Fibroblast of peridontal ligament (primary cell): ENCODE results near the gene CCDC196.
"Not testable (repeated sequence)": the region's sequence is repeated elsewhere in the genome, so short reads cannot be mapped to it uniquely, and the experiment has no call there.

Source experiments
- DNase-seq: peaks from one replicate; pipeline ENCODE4 v3.0.0-alpha.2; 2010; ENCODE audit errors: extremely low read depth

CCDC196 gene

GRCh38 chr14:66495218-66496098, 9.3 kb downstream of the CCDC196 start:
- peak; percentile 82 for DNase-seq

GRCh38 chr14:66496188-66496807, 10.1 kb downstream of the CCDC196 start:
- DNase-seq: no peak

- no peak for DNase-seq
Measured at GRCh38 chr14:66496911-66497310, 10.7 kb downstream of the CCDC196 start.

GRCh38 chr14:66498311-66498710, 12.1 kb downstream of the CCDC196 start:
- peak; percentile 49 for DNase-seq

- no peak for DNase-seq
Measured at GRCh38 chr14:66501592-66501991, 15.4 kb downstream of the CCDC196 start.

GRCh38 chr14:66502836-66503235, 16.7 kb downstream of the CCDC196 start:
- DNase-seq: not testable (repeated sequence)

GRCh38 chr14:66503532-66503931, 17.4 kb downstream of the CCDC196 start:
- peak; percentile 82 for DNase-seq

- DNase-seq: peak; percentile 24
Measured at GRCh38 chr14:66507181-66507721, 21.1 kb downstream of the CCDC196 start.

- DNase-seq: peak; percentile 97
Measured at GRCh38 chr14:66507722-66508546, 21.8 kb downstream of the CCDC196 start, which contains the start of gene GPHN. Gene GPHN (plus strand): TSS chr14:66508147.

- no peak for DNase-seq
Measured at GRCh38 chr14:66508547-66508845, 22.3 kb downstream of the CCDC196 start.

GRCh38 chr14:66508846-66509621, 22.9 kb downstream of the CCDC196 start:
- peak; percentile 27 for DNase-seq

GRCh38 chr14:66509874-66510273, 23.7 kb downstream of the CCDC196 start:
- DNase-seq: no peak

GRCh38 chr14:66511849-66512248, 25.7 kb downstream of the CCDC196 start:
- no peak for DNase-seq

GRCh38 chr14:66514213-66514612, 28.0 kb downstream of the CCDC196 start:
- DNase-seq: peak; percentile 44

- no peak for DNase-seq
Measured at GRCh38 chr14:66530526-66530925, 44.4 kb downstream of the CCDC196 start.

- DNase-seq: no peak
Measured at GRCh38 chr14:66539034-66539433, 52.9 kb downstream of the CCDC196 start.

- DNase-seq: no peak
Measured at GRCh38 chr14:66540038-66540437, 53.9 kb downstream of the CCDC196 start.

GRCh38 chr14:66541627-66542026, 55.5 kb downstream of the CCDC196 start:
- no peak for DNase-seq

- no peak for DNase-seq
Measured at GRCh38 chr14:66543996-66544395, 57.8 kb downstream of the CCDC196 start.

GRCh38 chr14:66545191-66545590, 59.0 kb downstream of the CCDC196 start:
- not testable (repeated sequence) for DNase-seq

GRCh38 chr14:66545751-66546150, 59.6 kb downstream of the CCDC196 start:
- not testable (repeated sequence) for DNase-seq
